Kidney (tissue), 14 donors: ENCODE measurements around the gene KIF21B. TPM values are rescaled to one million over a fixed set of nuclear protein-coding genes. Genes with fewer than 3 reads are reported as not detected.

Source experiments
- DNase-seq, 5 donors: peaks; one replicate each; pipeline ENCODE4 v3.0.0-alpha.2; 2013 to 2020
- FAIRE-seq: peaks from 2 replicates; lab custom pipeline; 2012; peaks lifted over from hg19 to GRCh38; lab: Jason Lieb, UNC
- H3K27ac ChIP-seq, 2 donors: one replicate each; pipeline ENCODE4 v1.7.0; 2013; ENCODE audit warnings: low read depth in 2 of 2, low read length in 2 of 2, inconsistent platforms in 1 of 2
- H3K27me3 ChIP-seq: one replicate; pipeline ENCODE4 v1.7.1; 2013; ENCODE audit warnings: low read length, inconsistent platforms; ENCODE audit not compliant: control insufficient read depth, insufficient read depth
- H3K36me3 ChIP-seq, 3 donors: one replicate each; pipeline versions ENCODE4 v1.7.0 to v1.7.1; 2013; ENCODE audit warnings: low read length in 3 of 3, control low read depth in 1 of 3, inconsistent platforms in 1 of 3; ENCODE audit not compliant: insufficient read depth in 3 of 3, control insufficient read depth in 2 of 3
- H3K4me1 ChIP-seq, 3 donors: one replicate each; pipeline versions ENCODE4 v1.7.0 to v1.7.1; 2013; ENCODE audit warnings: low read length in 3 of 3, inconsistent platforms in 1 of 3, low read depth in 1 of 3; ENCODE audit not compliant: control insufficient read depth in 2 of 3, insufficient read depth in 2 of 3
- H3K4me3 ChIP-seq, 3 donors: one replicate each; pipeline versions ENCODE4 v1.7.0 to v1.8.1; 2013; ENCODE audit warnings: low read length in 3 of 3, control low read depth in 1 of 3, inconsistent platforms in 1 of 3
- H3K9ac ChIP-seq, 3 donors: one replicate each; pipeline versions ENCODE4 v1.7.0 to v1.7.1; 2013; ENCODE audit warnings: low read length in 3 of 3, control low read depth in 1 of 3, inconsistent platforms in 1 of 3
- H3K9me3 ChIP-seq, 3 donors: one replicate each; pipeline versions ENCODE4 v1.7.0 to v1.7.1; 2013; ENCODE audit warnings: low read length in 3 of 3, control low read depth in 1 of 3, inconsistent platforms in 1 of 3; ENCODE audit not compliant: control insufficient read depth in 2 of 3, insufficient read depth in 1 of 3
- CTCF ChIP-seq: IDR thresholded peaks from 3 replicates; pipeline ENCODE4 v1.5.1; 2012; ENCODE audit warnings: mild to moderate bottlenecking, moderate library complexity, borderline replicate concordance; ENCODE audit not compliant: insufficient read depth; ENCODE audit errors: extremely low read depth
- intact Hi-C: fragments of 100-400 bp; cut with DNase I; formaldehyde crosslinking; loops from one replicate; pipeline ENCODE4 v1.11.1; 2022
- polyA plus RNA-seq: library from polyadenylated mRNA; stranded (reverse); fragments of 350-450 nt; fragmentation: Illumina TruSeq; extraction: RNeasy Lipid Tissue Mini Kit (QIAGEN cat#74804); gene quantifications from one replicate; pipeline ENCODE4 v1.2.3, GENCODE V29; 2014; ENCODE audit warnings: low read depth, low replicate concordance; ENCODE audit not compliant: insufficient read depth
- total RNA-seq: library from RNA; stranded (reverse); fragmentation: NEBNext Ultra II Directional; extraction: Animal tissue kit (Norgen Biotek cat#: 25700); gene quantifications from one replicate; pipeline ENCODE4 v1.2.1, GENCODE V29; 2021
- donor health status: control.
- donor health status: control.
- donor health status: control.
- donor health status: control.
- donor health status: control.
- donor health status: DM: yes; HTN: yes; CAD: no.
- donor health status: Normal renal cell carcinoma (clear cell type).

The KIF21B gene
- total and polyA plus RNA-seq, 2 donors from 2014 or later = 0.19 to 5.6 TPM

- Histone ChIP-seq H3K27me3 (peaks cover 2% of the 10 kb centered on the region), H3K4me3 (no peak overlapping the region), H3K9me3 (peaks cover 0 to 1% (median 0%) of the 10 kb centered on the region in 3 donors), H3K36me3 (no peaks in the 10 kb centered on the region), H3K9ac (no peak overlapping the region), H3K4me1 (no peaks in the 10 kb centered on the region), H3K27ac (no peak overlapping the region)
- TF ChIP-seq CTCF = no peak
- DNase-seq = peak in 1 of 5 donors; percentile 31
- no peak for FAIRE-seq
- intact Hi-C loops = no loop called here
Measured at GRCh38 chr1:201004154-201004553, 19.4 kb downstream of the KIF21B start.

- H3K36me3 ChIP-seq = no peaks in the 10 kb centered on the region
Measured at GRCh38 chr1:201002510-201002909, 21.0 kb downstream of the KIF21B start.

GRCh38 chr1:201001962-201002361 lies 21.6 kb downstream of the KIF21B start:
- Histone ChIP-seq H3K27me3 (no peaks in the 10 kb centered on the region), H3K9me3 (no peaks in the 10 kb centered on the region), H3K4me3 (no peak overlapping the region), H3K9ac (no peak overlapping the region), H3K27ac (no peak overlapping the region), H3K36me3 (no peaks in the 10 kb centered on the region), H3K4me1 (no peaks in the 10 kb centered on the region)
- intact Hi-C loops = no loop called here
- FAIRE-seq (no peak), DNase-seq (no peak)
- TF ChIP-seq CTCF = no peak

More at GRCh38 chr1:201002510-201002909, 21.0 kb downstream of the KIF21B start:
- no peaks in the 10 kb centered on the region for H3K9me3 ChIP-seq
- TF ChIP-seq CTCF = no peak
- peaks cover 2% of the 10 kb centered on the region for H3K27me3 ChIP-seq
- H3K27ac ChIP-seq = no peak overlapping the region
- DNase-seq (no peak), FAIRE-seq (no peak)
- no peak overlapping the region for H3K9ac ChIP-seq
- no peak overlapping the region for H3K4me3 ChIP-seq
- intact Hi-C loops = no loop called here
- no peaks in the 10 kb centered on the region for H3K4me1 ChIP-seq

GRCh38 chr1:201000391-201000790 lies 23.1 kb downstream of the KIF21B start:
- FAIRE-seq (no peak), DNase-seq (no peak)
- no peak overlapping the region for H3K4me3 ChIP-seq
- no peaks in the 10 kb centered on the region for H3K27me3 ChIP-seq
- H3K9ac ChIP-seq = no peak overlapping the region
- H3K36me3 ChIP-seq = no peaks in the 10 kb centered on the region
- TF ChIP-seq CTCF = no peak
- intact Hi-C loops = no loop called here
- no peaks in the 10 kb centered on the region for H3K4me1 ChIP-seq
- H3K27ac ChIP-seq = no peak overlapping the region
- H3K9me3 ChIP-seq = no peaks in the 10 kb centered on the region
